Activated B cell treated with CpG ODN at 0.5 μM for 24 hours (primary cell): Measurements from ENCODE around the gene SNTB2. TPM values are rescaled to one million over a fixed set of nuclear protein-coding genes. Genes with fewer than 3 reads are reported as not detected.

Experiments used
- ATAC-seq: fragments of 200-7000 bp; cut with Tn5 transposase; one replicate; pipeline ENCODE4 v1.10.0; 2021; ENCODE audit warnings: low read depth, mild to moderate bottlenecking, moderate library complexity
- CTCF ChIA-PET: fragments of 350-600 bp; sonication (Branson Sonifier 250); formaldehyde crosslinking; loops from one replicate; lab custom pipeline; 2021; ENCODE audit warnings: antibody characterized with exemption; lab: Charles Lee
- POLR2A ChIA-PET: fragments of 350-600 bp; sonication (Branson Sonifier 250); formaldehyde crosslinking; loops from one replicate; lab custom pipeline; 2021; ENCODE audit warnings: antibody characterized with exemption; lab: Charles Lee
- DNase-seq: peaks from one replicate; pipeline ENCODE4 v3.0.0; 2022
- H3K27ac Mint-ChIP-seq: one replicate; pipeline ENCODE4 v1.8.0; 2020; ENCODE audit warnings: mixed read lengths
- H3K27me3 Mint-ChIP-seq: one replicate; pipeline ENCODE4 v1.8.0; 2021; ENCODE audit warnings: mixed read lengths
- H3K36me3 Mint-ChIP-seq: one replicate; pipeline ENCODE4 v1.8.0; 2021; ENCODE audit warnings: low read depth, mixed read lengths
- H3K4me1 Mint-ChIP-seq: one replicate; pipeline ENCODE4 v1.8.0; 2021; ENCODE audit warnings: mixed read lengths
- H3K4me3 Mint-ChIP-seq: one replicate; pipeline ENCODE4 v1.8.0; 2020; ENCODE audit warnings: mild to moderate bottlenecking, mixed read lengths
- H3K9me3 Mint-ChIP-seq: one replicate; pipeline ENCODE4 v1.8.0; 2020; ENCODE audit warnings: mixed read lengths
- intact Hi-C: fragments of 100-400 bp; cut with micrococcal nuclease; formaldehyde crosslinking; loops from one replicate; pipeline ENCODE4 v1.15.1; 2024
- total RNA-seq: library from RNA; stranded (reverse); gene quantifications from 2 replicates; pipeline ENCODE4 v1.2.3, GENCODE V29; 2022
- TF ChIP-seq, protein P1 (sequence below): fragments of 200-600 bp; IDR thresholded peaks from one replicate; pipeline ENCODE4 v1.8.0; 2022; ENCODE audit warnings: antibody characterized with exemption, mild to moderate bottlenecking

The SNTB2 gene
- total RNA-seq, 1 donor from 2014 or later = 7.7 TPM

DNA sequence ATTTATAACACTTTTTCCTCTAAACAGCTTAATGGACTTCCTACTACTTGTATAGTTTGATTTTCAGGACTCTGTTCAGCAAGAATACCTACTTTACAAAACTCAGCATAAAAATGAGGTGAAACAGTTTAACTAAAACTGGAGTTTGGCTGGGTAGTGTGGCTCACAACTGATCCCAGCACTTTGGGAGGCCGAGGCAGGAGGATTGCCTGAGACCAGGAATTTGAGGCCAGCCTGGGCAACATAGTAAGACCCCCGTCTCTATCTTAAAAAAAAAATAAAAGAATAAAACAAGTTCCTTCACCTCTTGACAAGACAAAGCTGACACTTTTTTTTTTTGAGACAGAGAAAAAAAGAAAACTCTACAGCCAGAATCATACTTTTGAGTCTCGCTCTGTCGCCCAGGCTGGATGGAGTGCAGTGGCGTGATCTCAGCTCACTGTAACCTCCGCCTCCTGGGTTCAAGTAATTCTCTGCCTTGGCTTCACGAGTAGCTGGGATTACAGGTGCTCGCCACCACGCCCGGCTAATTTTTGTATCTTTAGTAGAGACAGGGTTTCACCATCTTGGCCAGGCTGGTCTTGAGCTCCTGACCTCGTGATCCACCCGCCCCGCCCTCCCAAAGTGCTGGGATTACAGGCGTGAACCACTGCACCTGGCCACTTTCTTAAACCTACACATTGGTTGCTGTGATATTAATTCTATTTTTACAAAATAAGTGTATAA, 140.8 kb downstream of the SNTB2 start:
- peaks cover 65% of the 10 kb centered on the region for H3K36me3 Mint-ChIP-seq
- ATAC-seq = no peak
- H3K27me3 Mint-ChIP-seq = no peaks in the 10 kb centered on the region
- peak overlapping the region; percentile 24 for H3K27ac Mint-ChIP-seq
- POLR2A ChIA-PET = interaction anchor here (0.7 to 1.4 kb wide), 5 partner anchors 9 to 399 kb away, joined by 3 to 7 read pairs (median 3); partner anchors contain the start of genes COG8 and NIP7
- H3K9me3 Mint-ChIP-seq = no peaks in the 10 kb centered on the region
- DNase-seq = no peak
- H3K4me3 Mint-ChIP-seq = no peak overlapping the region
- TF ChIP-seq, protein P1, sequence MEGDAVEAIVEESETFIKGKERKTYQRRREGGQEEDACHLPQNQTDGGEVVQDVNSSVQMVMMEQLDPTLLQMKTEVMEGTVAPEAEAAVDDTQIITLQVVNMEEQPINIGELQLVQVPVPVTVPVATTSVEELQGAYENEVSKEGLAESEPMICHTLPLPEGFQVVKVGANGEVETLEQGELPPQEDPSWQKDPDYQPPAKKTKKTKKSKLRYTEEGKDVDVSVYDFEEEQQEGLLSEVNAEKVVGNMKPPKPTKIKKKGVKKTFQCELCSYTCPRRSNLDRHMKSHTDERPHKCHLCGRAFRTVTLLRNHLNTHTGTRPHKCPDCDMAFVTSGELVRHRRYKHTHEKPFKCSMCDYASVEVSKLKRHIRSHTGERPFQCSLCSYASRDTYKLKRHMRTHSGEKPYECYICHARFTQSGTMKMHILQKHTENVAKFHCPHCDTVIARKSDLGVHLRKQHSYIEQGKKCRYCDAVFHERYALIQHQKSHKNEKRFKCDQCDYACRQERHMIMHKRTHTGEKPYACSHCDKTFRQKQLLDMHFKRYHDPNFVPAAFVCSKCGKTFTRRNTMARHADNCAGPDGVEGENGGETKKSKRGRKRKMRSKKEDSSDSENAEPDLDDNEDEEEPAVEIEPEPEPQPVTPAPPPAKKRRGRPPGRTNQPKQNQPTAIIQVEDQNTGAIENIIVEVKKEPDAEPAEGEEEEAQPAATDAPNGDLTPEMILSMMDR = no peak
- peaks cover 36% of the 10 kb centered on the region for H3K4me1 Mint-ChIP-seq
- CTCF ChIA-PET = no interaction called here
- intact Hi-C loops = no loop called here

DNA sequence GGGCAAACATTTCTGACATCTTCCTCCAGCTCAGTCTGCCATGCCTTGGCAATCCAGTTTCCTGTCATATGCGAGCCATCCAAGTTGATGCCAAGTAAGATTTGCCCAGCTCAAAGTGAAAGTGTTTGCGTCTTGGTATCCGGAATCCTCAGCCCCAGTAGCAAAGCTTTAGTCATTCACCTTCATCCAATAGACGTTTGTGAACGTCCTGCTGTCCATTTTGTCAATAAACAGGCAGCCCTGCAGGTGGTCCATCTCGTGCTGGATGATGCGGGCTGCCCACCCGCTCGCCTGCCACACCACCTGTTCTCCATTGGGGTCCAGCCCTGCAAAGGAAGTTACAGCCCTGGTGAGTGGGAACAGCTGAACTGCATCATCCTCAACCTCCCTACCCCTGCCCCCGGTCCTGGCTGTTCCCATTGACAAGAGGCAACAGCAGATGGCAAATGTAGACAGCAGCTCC, 141.9 kb downstream of the SNTB2 start:
- no peaks in the 10 kb centered on the region for H3K9me3 Mint-ChIP-seq

DNA sequence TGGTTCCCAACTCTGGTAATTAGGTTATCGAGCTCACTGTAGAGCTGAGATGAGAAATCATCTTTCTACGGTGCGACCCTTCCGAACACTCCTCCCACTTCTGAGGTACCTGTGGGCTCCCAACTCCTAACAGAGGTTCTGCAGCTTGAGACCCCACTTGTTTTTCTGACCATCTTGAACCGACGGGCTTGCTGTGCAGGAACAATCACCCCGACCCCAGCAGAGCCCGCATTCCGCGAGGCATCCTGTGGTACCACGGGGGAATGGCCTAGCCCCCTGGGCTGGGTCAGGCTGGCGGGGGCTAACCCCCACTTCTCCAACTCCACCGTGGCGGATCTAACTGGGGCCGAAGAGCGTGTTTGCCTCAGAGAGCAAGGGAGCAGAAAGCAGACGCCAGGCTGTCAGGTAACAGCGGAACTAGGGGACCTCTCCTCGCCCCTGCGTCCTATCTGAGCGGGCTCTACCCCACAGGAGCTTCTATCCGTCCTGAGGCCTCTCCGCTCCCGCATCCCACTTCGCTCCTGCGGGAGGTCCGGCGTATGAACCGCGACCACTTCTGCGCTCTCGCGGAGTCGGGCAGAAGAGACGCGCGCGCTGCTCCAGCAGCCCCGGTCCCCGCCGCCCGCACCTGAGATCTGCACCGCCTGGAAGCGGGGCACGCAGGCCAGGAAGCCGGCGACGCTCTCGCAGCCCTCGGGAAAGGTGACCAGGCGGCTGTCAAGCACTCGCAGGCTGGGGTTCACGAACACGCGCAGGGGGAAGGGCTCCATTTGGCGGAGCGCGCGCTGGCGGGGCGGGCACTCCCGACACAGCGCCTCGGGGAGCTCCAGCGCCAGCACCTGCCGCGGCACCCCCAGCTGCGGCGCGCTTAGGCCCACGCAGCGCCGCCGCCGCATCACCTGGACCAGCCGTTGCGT, 142.7 kb downstream of the SNTB2 start:
- intact Hi-C loops = loop anchor here (1.0 kb wide), 4 partner anchors 10 to 197 kb away; partner anchors contain the start of genes CHTF8, COG8, NIP7 and UTP4
- peak; percentile 37 for ATAC-seq
- DNase-seq = peak; percentile 7
- H3K36me3 Mint-ChIP-seq = peaks cover 64% of the 10 kb centered on the region
- no peaks in the 10 kb centered on the region for H3K9me3 Mint-ChIP-seq
- H3K4me1 Mint-ChIP-seq = peaks cover 38% of the 10 kb centered on the region
- peak overlapping the region; percentile 81 for H3K4me3 Mint-ChIP-seq
- no peak overlapping the region for H3K27ac Mint-ChIP-seq
- ChIA-PET CTCF (interaction anchor here (1.1 to 1.8 kb wide), 3 partner anchors 9 to 19 kb away, joined by 3 to 6 read pairs (median 5); partner anchors contain the start of gene COG8), POLR2A (interaction anchor here (0.6 to 3.2 kb wide), 8 partner anchors 10 to 433 kb away, joined by 3 to 35 read pairs (median 5); partner anchors contain the start of genes COG8, NIP7, VPS4A and WWP2)
- H3K27me3 Mint-ChIP-seq = no peaks in the 10 kb centered on the region
- TF ChIP-seq, protein P1 = no peak

More for the DNA sequence above, 141.9 kb downstream of the SNTB2 start:
- peak; percentile 12 for DNase-seq
- Mint-ChIP-seq H3K36me3 (peaks cover 64% of the 10 kb centered on the region), H3K27ac (peak overlapping the region; percentile 12), H3K4me3 (peak overlapping the region; percentile 81), H3K27me3 (no peaks in the 10 kb centered on the region), H3K4me1 (peaks cover 36% of the 10 kb centered on the region)
- no peak for ATAC-seq
- ChIA-PET CTCF (interaction anchor here (1.8 kb wide), 1 partner anchor 10 kb away, joined by 6 read pairs; the partner anchor contains the start of gene COG8), POLR2A (interaction anchor here (0.6 to 3.2 kb wide), 5 partner anchors 11 to 433 kb away, joined by 3 to 35 read pairs (median 6); partner anchors contain the start of genes COG8, NIP7, VPS4A and WWP2)
- intact Hi-C loops = no loop called here
- TF ChIP-seq, protein P1 = no peak

DNA sequence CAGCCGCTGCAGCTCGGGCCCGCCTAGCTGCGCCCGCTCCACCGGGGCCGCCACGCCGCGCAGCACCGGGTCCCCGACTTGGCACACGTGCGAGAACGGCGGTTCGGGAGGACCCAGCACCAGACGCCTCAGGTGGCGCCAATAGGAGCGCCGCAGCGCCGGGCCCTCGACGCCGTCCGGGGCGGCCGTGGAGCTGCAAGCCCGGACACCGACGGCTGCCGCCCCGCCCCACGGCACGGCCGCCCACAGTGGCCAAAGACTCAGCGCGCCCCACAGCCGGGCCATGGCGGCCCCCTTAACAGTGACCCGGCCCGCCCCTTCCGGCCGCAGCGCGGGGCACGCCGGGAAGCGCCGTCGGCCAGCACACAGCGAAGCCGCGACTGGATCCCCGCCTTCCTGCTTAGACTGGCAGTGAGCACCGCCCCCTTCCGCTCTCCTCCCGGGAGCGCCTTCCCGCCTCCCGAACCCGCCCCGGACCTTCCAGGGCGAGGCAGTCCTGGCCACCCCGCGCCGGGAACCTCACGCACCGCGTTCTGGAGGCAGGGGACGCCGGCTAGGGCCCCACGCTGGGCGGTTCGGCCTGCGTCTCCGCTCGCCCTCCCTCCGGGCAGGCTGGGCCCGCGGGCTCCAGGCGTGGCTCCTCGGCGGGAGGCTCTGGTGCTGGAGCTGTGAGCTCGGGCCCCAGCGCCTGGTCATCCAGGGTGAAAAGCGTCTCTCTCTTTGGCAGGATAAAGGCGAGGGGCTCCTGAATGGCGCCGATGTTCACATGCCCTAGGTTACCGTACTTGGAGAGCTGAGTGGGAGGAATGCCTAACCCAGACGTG, 143.5 kb downstream of the SNTB2 start, which contains the start of gene PDF:
PDF (minus strand) TSS at position 303 of the 824 bp plus-strand sequence; CDS start at position 285, 18 bp downstream.
- H3K9me3 Mint-ChIP-seq = no peaks in the 10 kb centered on the region
- intact Hi-C loops = loop anchor here (1.0 kb wide), 4 partner anchors 9 to 198 kb away; partner anchors contain the start of genes CHTF8, COG8, NIP7 and UTP4
- H3K27ac Mint-ChIP-seq = peak within 1 kb of the TSS; percentile 71
- ATAC-seq = peak; percentile 96
- H3K4me3 Mint-ChIP-seq = peak within 1 kb of the TSS; percentile 84
- POLR2A ChIA-PET = interaction anchor here (0.5 to 3.2 kb wide), 9 partner anchors 9 to 939 kb away, joined by 3 to 35 read pairs (median 3); partner anchors contain the start of genes COG8, NIP7, NOB1 and VPS4A
- H3K4me1 Mint-ChIP-seq = peaks cover 38% of the 10 kb centered on the region
- no peaks in the 10 kb centered on the region for H3K27me3 Mint-ChIP-seq
- DNase-seq = peak; percentile 85
- H3K36me3 Mint-ChIP-seq = peaks cover 64% of the 10 kb centered on the region
- TF ChIP-seq, protein P1 = no peak
- CTCF ChIA-PET = interaction anchor here (1.1 to 1.8 kb wide), 3 partner anchors 8 to 20 kb away, joined by 3 to 6 read pairs (median 5); partner anchors contain the start of gene COG8
